ENCODE results near the gene GATB.

GATB gene
- 14.7 to 20.1 (median 15.0) reads per million in 3 experiments for total RNA-seq

DNA sequence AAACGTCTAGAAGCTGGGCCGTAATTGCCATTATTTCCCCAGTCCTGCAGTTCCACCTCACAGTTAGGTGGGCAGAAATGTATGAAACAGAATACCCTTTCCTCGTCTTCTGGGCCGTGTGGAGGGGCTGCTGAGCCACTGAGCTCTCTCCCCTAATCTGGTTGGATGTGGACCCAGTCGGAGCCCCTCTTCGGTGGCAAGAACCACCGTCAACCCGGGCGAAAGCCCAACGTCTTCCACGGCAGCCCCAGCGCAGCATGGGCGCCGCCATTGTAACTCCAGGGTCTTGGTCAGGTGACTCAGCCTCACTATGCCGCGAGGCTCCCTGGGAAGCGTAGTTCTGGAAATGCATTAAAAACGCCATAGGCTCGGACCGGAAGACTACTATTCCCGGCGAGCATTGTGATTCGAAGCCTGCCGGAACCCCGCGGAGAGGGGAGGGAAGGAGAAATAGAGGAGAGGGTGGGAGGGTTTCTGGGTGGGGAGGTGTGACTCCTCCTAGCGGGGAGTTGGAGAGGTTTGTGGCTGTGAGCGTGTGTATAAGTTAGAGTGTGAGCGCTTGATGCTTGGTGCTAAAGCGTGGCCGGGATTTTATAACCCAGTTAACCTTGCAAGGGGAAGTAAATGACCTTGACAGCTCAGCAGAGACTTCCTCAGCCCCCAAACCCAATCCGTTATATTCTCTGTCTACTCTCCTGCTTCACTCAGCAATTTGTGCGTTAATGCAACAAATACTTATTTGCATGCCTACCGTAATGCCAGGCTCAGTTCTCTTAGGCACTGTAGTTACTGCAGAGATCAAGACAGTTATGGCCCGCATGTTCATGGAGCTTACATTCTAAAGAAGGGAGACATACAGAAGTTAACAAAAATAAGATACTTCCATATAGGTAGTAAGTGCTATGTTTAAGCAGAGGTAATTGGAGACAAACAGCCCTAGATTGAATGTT is at the start of gene GATB:
Gene GATB, minus strand, starts transcription at position 296 of the 950 bp plus-strand sequence. Its CDS starts 25 bp downstream, at position 271.
- peak; percentile 92 for DNase-seq

DNA sequence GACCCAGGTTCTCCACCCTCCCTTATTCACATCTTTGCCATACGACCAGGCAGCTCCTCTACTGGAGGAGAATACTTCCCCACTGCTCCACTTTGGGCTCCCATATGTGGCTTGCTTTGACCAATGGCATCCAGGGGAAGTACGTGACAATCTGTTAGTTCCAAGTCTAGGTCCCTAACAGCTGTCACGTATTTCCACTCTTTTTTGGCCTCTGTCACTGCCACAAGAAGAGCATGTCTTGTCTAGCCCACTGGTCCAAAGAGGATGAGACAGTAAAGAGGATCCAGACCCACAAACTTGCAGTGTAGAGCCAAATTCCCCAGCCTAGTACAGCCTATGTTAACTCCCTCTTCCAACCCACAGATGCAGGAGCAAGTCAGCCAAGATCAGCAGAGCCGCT is 49.7 kb upstream of the GATB start:
- no peak for DNase-seq

GRCh38 chr4:151809716-151810115 is 48.9 kb upstream of the GATB start:
- DNase-seq: no peak

- no peak for DNase-seq
Measured at GRCh38 chr4:151808542-151808941, 47.7 kb upstream of the GATB start.

GRCh38 chr4:151808120-151808529 is 47.3 kb upstream of the GATB start:
- DNase-seq: no peak

- DNase-seq: no peak
Measured at GRCh38 chr4:151807220-151807619, 46.4 kb upstream of the GATB start.

- no peak for DNase-seq
Measured at GRCh38 chr4:151806511-151806927, 45.7 kb upstream of the GATB start.

- DNase-seq: no peak
Measured at GRCh38 chr4:151804821-151805220, 44.0 kb upstream of the GATB start.

- DNase-seq: no peak
Measured at GRCh38 chr4:151804086-151804630, 43.4 kb upstream of the GATB start.

- no peak for DNase-seq
Measured at GRCh38 chr4:151803246-151803645, 42.4 kb upstream of the GATB start.

DNA sequence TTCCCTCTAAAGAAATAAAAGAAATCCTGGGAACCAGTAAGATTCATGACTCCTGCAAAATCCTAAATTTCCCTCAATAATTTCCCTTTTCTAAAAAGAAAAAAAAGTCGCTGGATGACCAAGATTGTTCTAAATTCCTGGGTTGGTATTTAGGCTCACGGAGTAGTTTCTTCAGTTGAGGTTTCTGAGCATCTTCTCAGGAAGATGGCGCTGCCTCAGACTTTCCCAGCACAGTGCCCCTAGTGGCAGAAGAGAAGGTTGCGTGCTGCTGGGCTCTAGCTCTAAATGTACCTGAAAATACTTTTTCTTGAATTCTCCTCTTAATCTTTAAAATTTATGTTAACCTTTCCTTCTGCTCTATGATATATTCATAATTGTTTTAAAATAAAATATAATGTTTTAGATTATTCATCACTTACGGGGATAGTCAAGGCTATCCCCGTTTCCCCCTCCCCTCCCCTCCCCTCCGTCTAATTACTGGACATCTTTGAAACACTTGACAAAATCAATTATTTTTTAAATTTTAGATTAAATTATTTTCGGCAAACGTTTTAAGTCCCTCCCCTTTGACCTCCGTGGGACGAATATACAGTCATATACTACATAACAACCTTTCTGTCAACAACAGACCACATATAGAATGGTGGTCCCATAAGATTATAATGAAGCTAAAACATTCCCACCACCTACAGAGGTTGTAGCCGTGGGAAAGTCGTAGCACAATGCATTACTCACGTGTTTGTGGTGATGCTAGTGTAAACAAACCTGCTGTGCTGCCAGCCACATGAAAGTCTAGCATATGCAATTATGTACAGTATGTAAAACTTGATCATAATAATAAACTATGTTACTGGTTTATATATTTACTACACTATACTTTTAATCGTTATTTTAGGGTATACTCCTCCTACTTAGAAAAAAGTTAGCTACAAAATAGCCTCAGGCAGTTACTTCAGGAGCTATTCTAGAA is 41.0 kb upstream of the GATB start:
- DNase-seq: peak; percentile 43

GRCh38 chr4:151799417-151800012 is 38.7 kb upstream of the GATB start:
- no peak for DNase-seq

- no peak for DNase-seq
Measured at GRCh38 chr4:151798678-151799416, 38.0 kb upstream of the GATB start.

DNA sequence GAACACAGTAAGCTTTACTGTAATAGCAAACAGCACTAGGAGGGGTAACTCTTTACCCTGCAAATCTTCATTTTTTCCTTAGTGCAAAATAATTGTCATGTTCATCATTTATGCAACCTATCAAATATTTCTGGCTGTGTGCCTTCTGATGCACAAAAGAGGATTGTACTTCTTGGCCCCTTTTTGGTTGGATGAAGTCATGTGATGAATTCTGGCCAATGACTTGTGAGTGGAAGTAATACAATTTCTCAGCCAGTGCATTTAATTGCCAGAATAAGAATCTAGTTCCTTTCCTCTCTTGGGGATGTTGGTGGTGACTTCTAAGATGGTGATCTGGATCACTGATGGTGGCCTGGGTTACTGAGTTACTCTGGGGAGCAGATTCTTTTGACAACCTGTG is 37.0 kb upstream of the GATB start:
- no peak for DNase-seq

GRCh38 chr4:151797131-151797530 is 36.3 kb upstream of the GATB start:
- no peak for DNase-seq

DNA sequence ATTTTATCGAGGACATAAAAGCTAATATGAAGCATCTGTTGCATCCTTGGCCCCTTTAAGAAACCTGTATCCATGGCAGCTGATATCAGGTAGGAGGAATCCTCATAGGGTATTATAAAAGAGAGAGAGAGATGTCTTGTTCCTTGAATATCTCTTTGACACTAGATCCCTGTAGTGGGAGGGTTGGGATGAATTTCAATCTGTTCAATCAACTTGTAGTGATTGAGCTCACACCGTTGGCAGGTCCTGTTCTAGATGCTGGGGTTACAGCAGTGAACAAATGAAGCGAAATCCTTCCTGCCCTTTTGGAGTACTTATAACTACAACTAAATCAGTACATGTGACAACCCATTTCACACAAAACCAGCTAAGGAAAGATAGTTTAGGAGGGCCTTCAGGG is 35.3 kb upstream of the GATB start:
- no peak for DNase-seq

DNA sequence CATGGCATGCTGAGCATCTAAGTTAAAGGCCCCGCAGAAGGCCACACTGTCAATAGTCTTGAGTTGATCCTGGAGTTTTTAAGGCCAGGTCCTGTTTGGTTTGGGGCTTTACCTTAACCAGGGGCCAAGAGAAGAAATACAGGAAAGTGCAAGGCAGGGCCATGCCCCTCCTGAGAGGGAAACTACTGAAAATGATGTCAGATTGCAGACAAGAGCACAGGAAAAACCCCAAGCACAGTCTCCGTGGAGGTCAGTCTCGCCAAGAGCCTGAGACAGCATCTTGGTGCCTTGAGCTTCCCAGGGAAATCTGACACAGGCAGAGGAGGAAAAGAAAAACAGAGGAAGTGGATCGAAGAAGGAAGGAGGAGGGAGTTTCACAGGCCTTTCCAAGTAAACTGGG is 32.2 kb upstream of the GATB start:
- no peak for DNase-seq

DNA sequence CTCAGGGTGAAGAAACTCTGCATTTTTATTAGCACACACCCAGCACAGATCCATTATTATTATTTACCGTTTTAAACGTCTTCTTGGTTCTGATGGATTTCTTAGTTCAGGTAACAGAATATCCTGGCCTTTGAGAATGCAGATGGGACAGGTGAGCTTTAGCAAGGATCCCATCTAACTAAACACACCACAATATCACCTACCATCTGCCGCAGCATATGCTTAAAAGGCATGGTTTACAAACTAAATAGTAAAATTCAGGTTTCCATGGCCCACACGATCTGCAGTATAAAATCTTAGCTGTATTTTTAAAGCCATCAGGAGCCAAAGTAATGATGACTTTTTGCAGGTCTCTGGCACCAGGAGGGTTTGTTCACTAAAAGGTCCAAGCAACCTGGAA is 31.7 kb upstream of the GATB start:
- DNase-seq: no peak

DNA sequence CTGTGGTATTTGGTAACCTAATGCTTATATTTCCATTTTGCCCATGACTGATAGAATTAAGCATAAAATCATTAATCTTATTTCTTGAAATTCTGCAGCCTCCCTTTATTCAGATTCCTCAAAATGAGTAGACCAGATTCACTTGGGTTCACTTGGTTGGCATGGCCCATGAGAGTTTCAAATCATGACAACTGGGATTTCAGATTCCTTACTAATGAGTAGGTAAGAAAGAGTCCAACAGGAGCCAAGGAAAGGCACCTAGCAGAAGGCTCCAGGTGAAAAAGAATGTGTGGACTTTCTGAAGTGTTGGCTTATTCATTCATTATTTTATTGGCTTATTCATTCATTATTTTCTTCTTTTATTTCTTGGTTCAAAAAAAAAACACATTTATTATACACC is 27.2 kb upstream of the GATB start:
- DNase-seq: no peak

GRCh38 chr4:151786158-151786495 is 25.3 kb upstream of the GATB start:
- DNase-seq: no peak

- no peak for DNase-seq
Measured at GRCh38 chr4:151785484-151786157, 24.8 kb upstream of the GATB start.
